ENCODE data around the gene ANKRD40CL.
"Not testable (repeated sequence)": the region's sequence is repeated elsewhere in the genome, so short reads cannot be mapped to it uniquely, and the experiment has no call there.

ANKRD40CL gene

DNA sequence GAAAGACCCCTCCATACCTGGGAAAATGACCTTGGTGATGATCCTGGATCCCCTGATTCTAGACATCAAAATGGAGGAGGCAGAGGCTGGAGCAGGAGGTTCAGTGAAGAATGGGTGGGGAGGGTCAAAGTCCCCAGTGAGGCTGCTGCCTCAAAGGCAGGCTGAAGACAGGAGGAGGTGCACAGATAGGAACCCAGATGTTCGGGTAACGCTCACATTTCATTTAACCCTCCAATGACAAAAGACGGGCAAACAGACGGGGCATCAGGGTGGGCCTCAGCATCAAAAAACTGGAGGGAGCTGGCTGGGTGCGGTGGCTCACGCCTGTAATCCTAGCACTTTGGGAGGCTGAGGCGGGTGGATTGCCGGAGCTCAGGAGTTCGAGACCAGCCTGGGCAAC is at the start of gene ANKRD40CL:
Gene ANKRD40CL, minus strand, starts transcription at position 73 of the 400 bp plus-strand sequence. CDS start 605 bp downstream, outside the sequence.
- no peak for DNase-seq

GRCh38 chr17:50816271-50816670 is 49.0 kb upstream of the ANKRD40CL start:
- no peak for DNase-seq

DNA sequence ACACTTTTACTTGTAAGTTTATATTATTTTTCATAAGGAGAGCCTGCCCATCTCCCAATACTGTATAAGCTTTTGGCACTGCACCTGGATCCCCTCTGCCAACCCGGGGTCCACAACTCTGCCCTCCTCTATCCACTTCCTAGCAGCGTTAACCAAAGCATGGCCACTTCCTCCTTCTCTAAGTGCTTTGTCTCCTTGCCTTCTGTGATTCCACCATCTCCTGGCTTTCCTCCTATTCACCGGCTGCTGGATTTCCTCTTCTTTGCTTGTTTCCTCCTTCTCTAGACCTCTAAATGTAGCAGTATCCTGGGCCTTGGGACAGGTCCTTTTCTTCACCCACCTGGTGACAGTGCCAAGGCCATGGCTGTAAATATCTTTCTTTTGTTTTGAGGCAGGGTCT is 48.1 kb upstream of the ANKRD40CL start:
- no peak for DNase-seq

DNA sequence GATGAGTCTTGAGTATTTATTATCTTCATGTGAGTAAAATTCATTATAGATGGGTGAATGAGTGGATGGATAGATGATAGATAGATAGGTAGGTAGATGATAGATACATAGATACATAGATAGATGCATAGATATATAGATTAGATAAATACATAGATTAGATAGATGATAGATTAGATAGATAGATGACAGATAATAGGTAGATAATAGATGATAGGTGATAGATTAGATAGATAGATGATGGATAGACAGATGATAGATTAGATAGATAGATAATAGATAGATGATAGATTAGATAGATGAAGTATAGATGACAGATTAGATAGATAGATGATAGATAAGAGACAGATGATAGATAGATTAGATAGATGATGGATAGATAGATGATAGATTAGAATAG is 46.3 kb upstream of the ANKRD40CL start:
- DNase-seq, result no peak

- no peak for DNase-seq
Observed at GRCh38 chr17:50808888-50809287, 41.6 kb upstream of the ANKRD40CL start.

DNA sequence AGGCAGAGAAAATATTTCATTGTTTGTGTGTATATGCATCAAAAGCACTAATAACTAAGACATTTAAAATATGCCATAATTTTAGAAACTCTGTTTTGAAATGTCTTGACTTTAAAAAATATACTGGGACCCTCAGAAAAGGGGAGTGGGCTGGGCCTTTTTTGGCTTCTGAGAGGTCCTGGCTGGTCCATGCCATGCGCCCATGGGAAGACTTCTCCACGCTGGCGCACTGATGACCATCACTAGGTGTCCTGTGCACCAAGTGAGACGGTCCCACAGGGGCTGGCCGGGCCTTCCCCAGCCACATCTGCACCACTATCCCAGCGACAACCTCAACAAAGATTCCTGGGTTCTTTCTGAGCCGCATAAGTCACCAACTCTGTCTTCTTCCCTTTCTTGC is 41.1 kb upstream of the ANKRD40CL start:
- no peak for DNase-seq

DNA sequence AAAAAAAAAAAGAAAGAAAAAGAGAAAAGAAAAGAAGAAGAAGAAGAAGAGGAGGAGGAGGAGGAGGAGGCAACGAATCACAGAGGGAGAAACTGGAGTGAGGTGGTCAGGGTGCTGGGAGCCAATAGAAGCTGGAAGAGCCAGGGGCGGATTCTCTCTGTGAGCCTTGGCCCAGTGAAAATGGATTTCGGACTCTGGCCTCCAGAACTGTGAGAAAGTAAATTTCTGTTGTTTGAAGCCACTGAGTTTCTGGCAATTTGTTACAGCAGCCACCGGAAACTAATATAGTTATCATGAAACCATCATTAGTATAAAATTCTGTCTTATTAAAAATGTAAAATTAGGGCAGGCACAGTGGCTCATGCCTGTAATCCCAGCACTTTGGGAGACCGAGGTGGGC is 40.4 kb upstream of the ANKRD40CL start:
- DNase-seq, result no peak

DNA sequence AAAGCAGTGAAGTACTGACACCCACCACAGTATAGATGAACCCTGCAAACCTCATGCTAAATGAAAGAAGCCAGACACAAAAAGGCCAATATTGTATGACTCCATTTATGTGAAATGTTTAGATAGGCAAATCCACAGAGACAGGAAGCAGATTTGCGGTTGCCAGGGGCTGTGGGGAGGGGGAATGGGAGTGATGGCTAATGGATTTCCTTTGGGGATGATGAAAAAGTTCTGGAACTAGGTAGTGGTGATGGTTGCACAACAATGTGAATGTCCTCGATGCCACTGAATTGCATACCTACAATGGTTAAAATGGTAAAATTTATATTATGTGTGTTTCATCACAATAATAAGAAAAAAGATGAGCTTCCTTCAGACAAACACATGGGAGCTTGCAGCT is 39.7 kb upstream of the ANKRD40CL start:
- DNase-seq, result no peak

DNA sequence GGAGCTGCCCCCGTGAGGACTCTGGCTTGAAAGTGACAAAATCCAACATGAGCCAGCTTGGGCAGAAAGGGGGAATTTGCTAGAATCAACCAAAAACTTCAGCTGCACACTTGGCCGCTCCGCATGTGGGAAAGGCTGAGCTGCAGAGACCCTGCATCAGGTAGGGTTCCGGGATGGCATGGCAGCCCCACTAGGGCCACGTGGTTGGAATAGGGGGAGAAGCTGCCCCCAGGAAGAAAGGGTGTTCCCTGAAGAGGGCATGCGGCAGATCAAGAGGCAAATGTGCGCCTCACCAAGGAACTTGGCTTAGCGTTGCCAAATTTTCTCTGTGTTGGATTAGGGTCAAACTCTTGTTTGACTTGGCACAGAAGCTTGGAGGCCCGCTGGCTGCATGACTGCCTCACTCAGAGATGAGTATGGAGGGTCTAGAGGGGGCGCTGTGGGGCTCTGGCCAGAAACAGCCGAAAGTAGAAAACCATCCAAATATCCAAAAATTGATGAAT is 38.9 kb upstream of the ANKRD40CL start:
- DNase-seq, result no peak

DNA sequence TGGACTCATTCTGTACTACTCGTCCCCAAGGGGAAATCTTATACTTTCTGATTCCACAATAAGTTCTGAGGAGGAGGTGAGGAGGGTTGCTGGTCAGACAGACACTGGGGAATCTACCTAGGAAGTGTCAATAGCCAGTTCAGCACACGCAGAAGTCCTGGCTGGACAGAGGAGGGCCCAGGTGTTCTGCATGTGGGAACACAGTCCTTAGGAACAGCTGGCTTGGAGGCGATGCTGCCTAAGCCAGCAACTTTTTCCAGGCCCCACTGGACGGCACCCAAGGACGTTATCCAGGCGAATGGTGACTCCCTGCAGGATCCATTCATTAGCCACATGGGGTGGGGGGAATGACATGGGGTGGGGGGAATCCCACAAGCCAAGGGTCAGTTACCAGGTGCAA is 38.2 kb upstream of the ANKRD40CL start:
- no peak for DNase-seq

DNA sequence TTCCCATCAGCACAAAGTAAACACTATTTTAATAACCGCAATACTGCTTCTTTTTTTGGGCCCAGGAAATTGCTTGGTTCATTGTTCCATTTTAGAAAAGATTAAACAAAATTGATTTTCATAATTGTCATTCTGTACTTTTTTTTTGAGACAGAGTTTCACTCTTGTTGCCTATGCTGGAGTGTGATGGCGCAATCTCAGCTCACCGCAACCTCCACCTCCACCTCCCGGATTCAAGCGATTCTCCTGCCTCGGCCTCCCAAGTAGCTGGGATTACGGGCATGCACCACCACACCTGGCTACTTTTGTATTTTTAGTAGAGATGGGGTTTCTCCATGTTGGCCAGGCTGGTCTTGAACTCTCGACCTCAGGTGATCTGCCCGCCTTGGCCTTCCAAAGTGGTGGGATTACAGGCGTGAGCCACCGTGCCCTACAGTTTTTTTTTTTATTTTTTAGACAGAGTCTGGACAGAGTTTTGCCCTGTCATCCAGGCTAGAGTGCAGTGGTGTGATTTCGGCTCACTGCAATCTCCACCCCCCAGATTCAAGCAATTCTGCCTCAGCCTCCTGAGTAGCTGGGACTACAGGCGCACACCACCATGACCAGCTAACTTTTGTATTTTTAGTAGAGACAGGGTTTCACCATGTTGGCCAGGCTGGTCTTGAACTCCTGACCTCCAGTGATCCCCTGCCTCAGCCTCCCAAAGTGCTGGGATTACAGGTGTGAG is 37.6 kb upstream of the ANKRD40CL start:
- DNase-seq, result not testable (repeated sequence)

DNA sequence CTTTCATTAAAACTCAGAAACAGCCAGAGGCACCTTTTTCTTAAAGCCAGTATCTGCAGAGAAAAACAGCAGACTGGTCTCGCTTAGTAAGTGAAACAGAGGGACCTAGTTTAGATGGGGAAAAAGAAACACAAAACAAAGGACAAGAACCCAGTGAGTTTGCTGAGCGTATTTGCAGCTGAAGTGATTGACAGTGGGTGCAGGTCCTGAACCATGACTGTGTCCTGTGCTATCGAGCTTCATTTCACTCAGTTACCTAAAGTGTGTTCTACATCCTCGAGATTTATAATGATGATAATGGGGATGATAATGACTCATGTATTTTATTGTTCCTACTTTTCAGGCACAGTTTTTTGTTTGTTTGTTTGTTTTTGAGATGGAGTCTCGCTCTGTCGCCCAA is 36.4 kb upstream of the ANKRD40CL start:
- DNase-seq, result no peak

DNA sequence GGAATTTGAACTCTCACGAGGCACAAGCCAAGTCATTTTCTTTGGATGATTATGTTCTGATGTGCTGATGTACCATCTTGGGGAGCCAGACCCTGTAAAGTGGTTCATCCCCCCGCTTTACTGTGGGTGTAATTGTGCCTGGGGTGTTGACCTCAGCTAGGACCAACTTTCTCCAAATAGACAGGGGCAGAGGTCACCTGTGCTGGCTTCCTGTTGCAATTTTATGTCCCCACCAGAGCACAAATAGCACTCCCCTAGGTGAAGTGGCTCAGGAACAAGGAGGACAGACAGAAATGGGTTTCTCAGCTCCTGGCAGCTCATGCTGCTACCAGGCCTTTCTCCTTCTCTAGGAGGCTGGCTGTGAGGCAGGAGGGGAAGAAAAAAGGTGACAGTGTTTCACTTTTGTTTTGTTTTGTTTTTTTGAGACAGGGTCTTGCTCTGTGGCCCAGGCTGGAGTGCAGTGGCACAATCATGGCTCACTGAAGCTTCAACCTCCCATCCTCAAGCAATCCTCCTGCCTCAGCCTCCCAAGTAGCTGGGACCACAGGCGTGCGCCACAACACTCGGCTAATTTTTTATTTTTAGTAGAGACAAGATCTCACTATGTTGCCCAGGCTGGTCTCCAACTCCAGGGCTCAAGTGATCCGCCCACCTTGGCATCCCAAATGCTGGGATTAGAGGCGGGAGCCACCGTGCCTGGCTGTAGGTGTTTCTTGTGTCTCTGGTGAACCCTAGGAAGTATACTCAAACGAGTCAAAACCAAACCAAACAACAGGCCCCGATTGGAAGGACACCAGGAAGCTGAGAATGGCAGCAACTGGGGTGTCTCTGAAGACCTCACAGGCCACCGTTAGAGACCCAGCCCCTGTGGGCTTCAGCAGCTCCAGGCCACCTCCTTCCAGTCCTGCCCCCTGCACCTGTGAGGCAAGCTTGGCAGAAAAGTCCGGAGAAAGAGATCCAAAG is 35.6 kb upstream of the ANKRD40CL start:
- no peak for DNase-seq

- no peak for DNase-seq
Observed at GRCh38 chr17:50800196-50800700, 32.9 kb upstream of the ANKRD40CL start.

DNA sequence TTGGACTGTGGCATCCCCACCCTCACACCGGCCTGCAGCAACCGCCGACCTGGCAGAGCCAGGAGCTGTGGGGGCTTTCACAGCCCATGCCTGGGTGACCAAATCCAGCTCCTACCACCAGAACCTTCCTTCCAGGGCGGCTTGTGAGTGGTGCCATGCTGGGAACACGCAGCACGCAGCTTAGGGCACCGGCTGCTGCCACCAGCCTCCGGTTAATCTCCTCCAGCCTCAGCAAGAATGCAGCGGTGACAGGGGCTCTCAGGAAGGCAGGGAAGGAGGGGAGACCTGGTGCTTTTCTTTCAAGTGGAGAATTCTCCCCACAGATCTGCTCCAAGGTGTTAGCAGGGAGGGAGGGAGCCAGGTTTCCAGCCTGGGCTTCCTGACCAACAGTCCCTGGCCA is 32.3 kb upstream of the ANKRD40CL start:
- DNase-seq, result no peak

DNA sequence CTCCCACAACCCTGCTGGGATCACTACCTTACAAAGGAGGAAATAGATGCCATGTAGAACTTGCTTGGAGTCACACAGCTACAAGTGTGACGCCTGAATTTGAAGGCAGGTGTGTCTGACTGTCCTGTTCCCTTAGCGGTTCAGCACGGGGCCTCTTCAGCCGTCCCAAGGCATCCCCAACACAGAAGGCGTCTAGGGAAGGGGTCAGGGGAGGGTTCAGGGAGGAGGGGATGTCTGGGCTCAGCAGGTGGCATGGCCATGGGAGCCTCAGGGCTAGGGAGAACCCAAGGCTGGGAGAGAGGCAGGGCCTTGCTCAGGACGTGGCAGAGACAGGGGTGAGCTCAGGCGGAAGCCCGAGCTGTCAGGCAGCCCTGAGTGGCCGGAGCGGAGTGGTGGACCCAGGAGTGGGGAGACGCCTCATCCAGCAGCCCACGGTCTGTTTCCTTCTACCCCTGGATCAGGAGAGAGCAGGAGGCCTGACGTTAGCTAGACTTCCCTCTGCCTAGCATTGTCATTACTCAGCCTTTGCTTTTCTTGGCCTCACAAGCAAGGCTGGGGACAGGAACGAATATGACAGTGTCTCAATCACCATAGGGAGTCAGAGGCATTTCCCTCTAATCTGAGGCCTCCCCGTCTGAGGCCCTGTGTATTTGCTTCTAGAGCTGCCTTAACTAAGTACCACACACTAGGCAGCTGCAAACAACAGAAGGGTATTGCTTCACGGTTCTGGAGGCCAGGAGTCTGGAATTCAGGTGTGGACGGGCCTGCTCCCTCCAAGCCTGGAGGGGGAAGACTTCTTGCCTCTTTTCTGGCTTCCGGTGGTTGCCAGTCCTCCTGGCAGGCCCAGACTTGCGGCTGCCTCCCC is 31.3 kb upstream of the ANKRD40CL start:
- no peak for DNase-seq

GRCh38 chr17:50797135-50797810 is 30.0 kb upstream of the ANKRD40CL start:
- no peak for DNase-seq

- DNase-seq, result no peak
Observed at GRCh38 chr17:50794361-50794760, 27.0 kb upstream of the ANKRD40CL start.

- DNase-seq, result no peak
Observed at GRCh38 chr17:50793007-50793406, 25.7 kb upstream of the ANKRD40CL start.

DNA sequence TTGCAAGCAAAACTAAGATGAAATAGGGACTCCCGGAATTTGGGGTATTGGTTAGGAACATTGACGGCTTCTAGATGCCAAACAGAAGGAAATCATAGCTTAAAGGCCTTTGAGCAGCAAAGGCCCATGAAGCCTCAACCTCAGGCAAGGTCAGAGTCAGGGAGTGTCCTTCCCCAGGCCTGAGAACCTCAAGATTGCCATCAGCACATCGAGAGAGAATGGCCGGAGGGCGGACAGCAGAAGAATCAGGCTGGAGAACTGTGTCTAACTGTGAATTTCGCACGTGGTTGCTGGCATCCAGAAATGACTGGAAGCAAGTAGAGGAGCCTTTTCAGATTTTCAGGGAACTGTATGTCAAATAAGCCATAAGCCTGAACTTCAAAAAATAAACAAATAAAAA is 24.8 kb upstream of the ANKRD40CL start:
- DNase-seq, result no peak

- no peak for DNase-seq
Observed at GRCh38 chr17:50790618-50791017, 23.3 kb upstream of the ANKRD40CL start.

- DNase-seq, result no peak
Observed at GRCh38 chr17:50787106-50787505, 19.8 kb upstream of the ANKRD40CL start.
